SK-N-SH (cell line): ENCODE measurements around the gene LIPH.

ENCODE experiments used
- CHD2 ChIP-seq: fragments of 150-350 bp; IDR thresholded peaks from 2 replicates; pipeline ENCODE4 v1.6.1; 2018; ENCODE audit warnings: low read length; ENCODE audit not compliant: partially characterized antibody
- IRF3 ChIP-seq: fragments of 150-350 bp; IDR thresholded peaks from 2 replicates; pipeline ENCODE4 v1.6.1; 2016; ENCODE audit warnings: mild to moderate bottlenecking, low read depth, low read length
- POLR2AphosphoS5 ChIP-seq: IDR thresholded peaks from 2 replicates; pipeline ENCODE4 v1.6.1; 2012; ENCODE audit warnings: low read depth, low read length
- TCF12 ChIP-seq: IDR thresholded peaks from 2 replicates; pipeline ENCODE4 v1.4.0; 2012

- no peak for TF ChIP-seq IRF3
- TF ChIP-seq CHD2, result no peak
- peak; percentile 16; the same call in 1 of the 2 replicates for TF ChIP-seq POLR2AphosphoS5
- TF ChIP-seq TCF12, result peak; percentile 59
Measured at GRCh38 chr3:185549122-185549521, 3.3 kb downstream of the LIPH start.
